ENCODE results near the gene NMNAT3.

- TF ChIP-seq CTCF (IDR thresholded peaks at IDR 0.05) (no peak), POLR2A (IDR thresholded peaks at IDR 0.05) (no peak), POLR2AphosphoS5 (IDR thresholded peaks at IDR 0.05) (no peak), EP300 (IDR thresholded peaks at IDR 0.05) (no peak)
Observed at GRCh38 chr3:139627759-139628158, 50.0 kb downstream of the NMNAT3 start.
